Measurements from ENCODE around the gene TTC7B.

DNA sequence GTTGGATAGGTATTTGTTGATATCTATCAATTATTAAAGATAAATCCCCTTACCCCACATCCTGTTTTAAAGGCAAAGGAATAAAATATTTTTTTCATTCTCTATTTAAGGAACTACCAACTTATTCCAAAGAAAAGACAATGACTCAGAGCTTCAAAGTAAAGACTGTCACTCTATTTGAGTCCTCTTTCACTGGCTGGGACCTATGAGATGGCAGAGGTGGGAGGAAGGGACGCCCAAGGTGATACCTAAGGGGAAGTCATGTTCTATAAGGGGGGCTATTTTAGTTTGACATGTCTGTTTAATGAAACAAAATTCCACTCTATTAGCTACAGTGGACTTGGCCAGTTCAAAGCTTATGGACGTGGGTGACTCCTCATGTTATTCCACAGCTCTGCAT, 209.8 kb downstream of the TTC7B start:
- TF ChIP-seq CTCF (IDR thresholded peaks at IDR 0.05; ENCODE audit: insufficient read depth, low read length, poor library complexity, severe bottlenecking), result no peak
- no peak for TF ChIP-seq EZH2phosphoT487 (conservative IDR thresholded peaks at IDR 0.05; ENCODE audit: low read length)

Measured in SU-DHL-6 (cell line).